Fibroblast of the aortic adventitia (primary cell): ENCODE results near the gene EXTL2. TPM values are rescaled to one million over a fixed set of nuclear protein-coding genes. Genes with fewer than 3 reads are reported as not detected.

Experiments
- DNase-seq: peaks from one replicate; pipeline ENCODE4 v3.0.0-alpha.2; 2010; ENCODE audit warnings: low read depth
- H3K4me3 ChIP-seq: 2 replicates; pipeline ENCODE4 v1.5.1; 2011; ENCODE audit warnings: low read depth, mild to moderate bottlenecking, control low read depth, low read length, moderate library complexity
- total RNA-seq: library from RNA; depleted of rRNA; stranded (reverse); fragments of >200 nt; gene quantifications from 2 replicates; pipeline ENCODE4 v1.2.3, GENCODE V29; 2012; ENCODE audit warnings: low replicate concordance
- TF ChIP-seq, protein P1 (sequence below): IDR thresholded peaks from 2 replicates; pipeline ENCODE4 v1.5.1; 2011; ENCODE audit warnings: mild to moderate bottlenecking, low read length, control low read depth, inconsistent platforms; ENCODE audit not compliant: insufficient read depth

EXTL2 gene
- total RNA-seq, 1 donor: 34.1 TPM

DNA sequence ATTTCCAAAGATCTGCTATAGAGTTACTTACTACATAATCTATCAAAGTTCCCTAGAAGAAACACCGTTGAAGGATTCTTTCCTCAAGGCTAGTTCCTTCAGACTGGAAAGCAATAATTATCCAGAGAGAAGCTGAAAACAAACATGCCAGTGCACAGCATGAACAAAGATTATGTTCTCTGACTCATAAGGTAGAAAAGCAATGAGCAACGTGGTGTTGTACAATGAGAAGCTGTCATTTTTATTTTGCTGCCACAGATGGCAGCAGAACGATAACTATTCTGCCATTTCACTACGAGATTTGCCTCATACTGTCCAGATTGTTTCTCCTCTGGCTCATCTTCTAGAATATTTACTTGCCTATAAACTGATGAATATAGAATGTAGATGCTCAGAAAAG, 10.7 kb downstream of the EXTL2 start:
- peak; percentile 48 for DNase-seq
- TF ChIP-seq, protein P1, sequence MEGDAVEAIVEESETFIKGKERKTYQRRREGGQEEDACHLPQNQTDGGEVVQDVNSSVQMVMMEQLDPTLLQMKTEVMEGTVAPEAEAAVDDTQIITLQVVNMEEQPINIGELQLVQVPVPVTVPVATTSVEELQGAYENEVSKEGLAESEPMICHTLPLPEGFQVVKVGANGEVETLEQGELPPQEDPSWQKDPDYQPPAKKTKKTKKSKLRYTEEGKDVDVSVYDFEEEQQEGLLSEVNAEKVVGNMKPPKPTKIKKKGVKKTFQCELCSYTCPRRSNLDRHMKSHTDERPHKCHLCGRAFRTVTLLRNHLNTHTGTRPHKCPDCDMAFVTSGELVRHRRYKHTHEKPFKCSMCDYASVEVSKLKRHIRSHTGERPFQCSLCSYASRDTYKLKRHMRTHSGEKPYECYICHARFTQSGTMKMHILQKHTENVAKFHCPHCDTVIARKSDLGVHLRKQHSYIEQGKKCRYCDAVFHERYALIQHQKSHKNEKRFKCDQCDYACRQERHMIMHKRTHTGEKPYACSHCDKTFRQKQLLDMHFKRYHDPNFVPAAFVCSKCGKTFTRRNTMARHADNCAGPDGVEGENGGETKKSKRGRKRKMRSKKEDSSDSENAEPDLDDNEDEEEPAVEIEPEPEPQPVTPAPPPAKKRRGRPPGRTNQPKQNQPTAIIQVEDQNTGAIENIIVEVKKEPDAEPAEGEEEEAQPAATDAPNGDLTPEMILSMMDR: no peak
- H3K4me3 ChIP-seq: no peak overlapping the region

DNA sequence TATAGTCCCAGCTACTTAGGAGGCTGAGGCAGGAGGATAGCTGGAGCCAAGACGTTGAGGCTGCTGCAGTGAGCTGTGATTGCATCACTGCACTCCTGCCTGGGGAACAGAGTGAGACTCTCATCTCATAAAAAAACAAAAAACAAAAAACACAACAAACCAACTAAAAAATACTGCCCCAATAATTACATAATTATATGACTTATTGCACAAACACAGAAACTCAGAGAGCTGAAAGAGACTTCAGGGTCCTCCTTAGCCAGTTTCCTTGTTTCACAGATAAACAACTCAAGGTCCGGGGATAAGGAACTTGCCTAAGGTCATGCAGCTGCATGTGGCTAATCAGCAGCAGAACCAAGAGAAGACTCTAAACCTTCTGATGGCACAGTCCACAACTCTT, 11.9 kb downstream of the EXTL2 start:
- no peak for DNase-seq

GRCh38 chr1:100881687-100882086, 13.0 kb downstream of the EXTL2 start:
- TF ChIP-seq, protein P1: no peak
- no peak for DNase-seq
- H3K4me3 ChIP-seq: no peak overlapping the region

More for the DNA sequence above, 11.9 kb downstream of the EXTL2 start:
- H3K4me3 ChIP-seq: no peak overlapping the region
- TF ChIP-seq, protein P1: no peak

GRCh38 chr1:100879422-100879821, 15.2 kb downstream of the EXTL2 start:
- no peak for DNase-seq
- TF ChIP-seq, protein P1: no peak
- H3K4me3 ChIP-seq: no peak overlapping the region

DNA sequence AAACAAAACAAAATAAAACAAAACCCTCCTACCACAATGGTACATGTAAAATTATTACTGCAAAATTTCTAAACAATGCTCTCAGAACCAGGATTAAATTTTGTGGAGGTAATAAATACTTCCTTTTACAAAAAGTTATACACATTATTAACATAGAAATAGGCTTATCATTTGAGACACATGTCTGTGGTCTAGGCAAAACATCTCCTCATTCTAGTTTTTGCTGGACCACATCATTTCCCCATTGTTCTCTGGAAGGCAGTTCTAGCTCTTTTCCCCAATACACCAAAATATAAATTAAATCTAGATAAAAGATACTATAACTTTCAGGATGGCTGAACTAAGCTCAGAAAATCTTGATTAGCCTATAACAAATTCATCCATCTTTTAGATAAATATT, 18.4 kb downstream of the EXTL2 start:
- H3K4me3 ChIP-seq: no peak overlapping the region
- TF ChIP-seq, protein P1: no peak
- DNase-seq: no peak

GRCh38 chr1:100875228-100875627, 19.4 kb downstream of the EXTL2 start:
- H3K4me3 ChIP-seq: no peak overlapping the region
- no peak for DNase-seq
- TF ChIP-seq, protein P1: no peak

DNA sequence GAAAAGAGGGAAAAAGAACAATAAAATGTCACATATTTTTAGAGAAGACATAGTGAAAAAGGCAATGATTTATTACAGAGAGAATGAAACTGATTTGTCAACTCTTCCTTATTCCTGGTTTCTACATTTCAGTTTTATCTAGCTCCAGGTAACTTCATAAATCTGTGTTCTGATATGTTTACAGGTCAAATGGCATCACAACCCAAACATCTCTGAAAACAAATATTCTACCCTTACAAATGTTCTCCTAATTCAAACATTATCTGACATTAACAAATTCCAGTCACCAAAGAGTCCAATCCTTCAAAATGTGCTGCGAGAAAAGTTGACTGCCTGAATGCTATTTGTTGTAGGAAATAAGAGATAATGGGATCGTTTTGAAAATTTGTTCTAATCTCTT, 20.2 kb downstream of the EXTL2 start:
- DNase-seq: no peak
- H3K4me3 ChIP-seq: no peak overlapping the region
- TF ChIP-seq, protein P1: no peak
